Measurements from ENCODE around the gene SHLD1.
A peak's percentile ranks its signal among the peaks of the same experiment; 100 is the strongest.
"Not testable (repeated sequence)": the region's sequence is repeated elsewhere in the genome, so short reads cannot be mapped to it uniquely, and the experiment has no call there.

Gene SHLD1, protein sequence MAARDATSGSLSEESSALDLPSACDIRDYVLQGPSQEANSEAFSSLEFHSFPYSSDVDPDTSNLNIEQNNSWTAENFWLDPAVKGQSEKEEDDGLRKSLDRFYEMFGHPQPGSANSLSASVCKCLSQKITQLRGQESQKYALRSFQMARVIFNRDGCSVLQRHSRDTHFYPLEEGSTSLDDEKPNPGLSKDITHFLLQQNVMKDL

DNA sequence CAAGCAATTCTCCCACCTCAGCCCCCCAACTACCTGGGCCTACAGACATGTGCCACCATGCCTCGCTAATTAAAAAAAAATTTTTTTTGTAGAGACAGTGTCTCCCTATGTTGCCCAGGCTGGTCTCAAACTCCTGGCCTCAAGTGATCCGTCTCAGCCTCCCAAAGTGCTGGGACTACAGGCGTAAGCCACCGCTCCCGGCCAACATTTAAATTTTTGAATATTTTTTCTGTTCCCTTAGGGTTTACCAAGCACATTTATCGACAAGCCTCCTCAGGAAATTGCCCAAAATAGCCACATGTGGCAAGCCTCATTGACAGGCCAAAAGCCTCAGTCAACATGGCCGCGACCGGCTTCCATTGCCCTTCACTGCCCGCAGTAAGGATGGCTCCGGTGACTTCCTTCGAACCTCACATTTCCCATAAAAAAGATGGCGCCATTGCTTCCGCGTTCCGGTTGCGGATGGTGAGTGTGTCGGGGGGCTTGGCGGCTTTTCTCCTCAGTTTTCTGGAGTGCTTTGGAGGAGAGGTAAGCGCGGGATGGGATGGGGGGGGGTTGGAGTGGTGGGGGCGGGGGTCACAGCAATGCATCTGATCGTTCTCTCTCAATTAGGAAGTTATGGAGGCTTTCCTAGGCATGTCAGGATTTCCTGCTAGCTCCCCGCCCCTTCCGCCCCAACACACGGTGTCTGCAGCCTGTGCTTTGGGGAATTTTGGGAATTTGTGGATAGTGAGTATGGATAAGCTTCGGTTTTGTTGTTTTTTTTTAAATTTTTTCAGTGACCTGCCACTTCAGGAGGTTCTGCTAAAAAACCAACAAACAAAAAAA is at the start of gene SHLD1:
Gene SHLD1 (plus strand): TSS at position 450 of the 828 bp plus-strand sequence. CDS start 22,465 bp downstream, outside the sequence.
- peak; percentile 88 for DNase-seq

DNA sequence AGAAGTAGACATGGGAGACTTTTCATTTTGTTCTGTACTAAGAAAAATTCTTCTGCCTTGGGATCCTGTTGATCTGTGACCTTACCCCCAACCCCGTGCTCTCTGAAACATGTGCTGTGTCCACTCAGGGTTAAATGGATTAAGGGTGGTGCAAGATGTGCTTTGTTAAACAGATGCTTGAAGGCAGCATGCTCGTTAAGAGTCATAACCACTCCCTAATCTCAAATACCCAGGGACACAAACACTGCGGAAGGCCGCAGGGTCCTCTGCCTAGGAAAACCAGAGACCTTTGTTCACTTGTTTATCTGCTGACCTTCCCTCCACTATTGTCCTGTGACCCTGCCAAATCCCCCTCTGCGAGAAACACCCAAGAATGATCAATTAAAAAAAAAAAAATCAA is 47.9 kb upstream of the SHLD1 start:
- not testable (repeated sequence) for DNase-seq

DNA sequence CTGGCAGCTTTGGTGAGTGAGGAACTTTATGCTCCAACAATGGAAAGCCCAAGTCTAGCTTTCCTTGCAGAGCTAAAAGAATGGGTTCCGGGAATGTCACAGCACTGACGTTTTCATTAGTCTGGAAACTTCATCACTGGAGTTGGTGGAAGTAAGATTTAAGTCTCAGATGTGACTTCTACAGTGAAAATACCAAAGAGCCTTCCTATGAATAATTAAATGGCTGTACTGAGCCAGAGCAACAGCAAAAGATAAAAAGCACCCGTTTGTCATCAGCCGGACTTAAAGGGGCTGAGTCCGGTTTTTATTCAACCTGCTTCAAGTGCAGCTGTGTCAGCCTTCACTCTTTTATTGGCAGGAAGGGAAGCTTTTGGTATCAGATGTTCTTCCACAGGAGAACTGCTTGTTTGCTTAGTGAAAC is 46.5 kb upstream of the SHLD1 start:
- no peak for DNase-seq

DNA sequence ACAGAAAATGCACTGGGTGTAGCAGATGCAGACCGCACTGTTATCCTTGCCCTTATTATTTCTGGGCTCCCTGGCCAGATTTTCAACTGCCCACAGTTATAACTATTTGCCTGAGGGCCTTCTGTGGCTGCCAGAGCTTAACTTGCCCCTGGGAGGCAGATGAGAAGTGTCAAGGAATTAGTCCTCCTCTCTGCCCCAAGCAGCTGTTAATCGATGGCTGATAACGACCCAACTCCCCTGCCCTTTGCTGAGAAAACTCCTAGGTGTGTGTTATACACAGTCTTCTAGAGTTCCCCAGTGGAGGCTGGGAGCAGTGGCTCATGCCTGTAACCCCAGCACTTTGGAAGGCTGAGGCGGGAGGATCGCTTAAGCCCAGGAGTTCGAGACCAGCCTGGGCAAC is 44.4 kb upstream of the SHLD1 start:
- DNase-seq = no peak

DNA sequence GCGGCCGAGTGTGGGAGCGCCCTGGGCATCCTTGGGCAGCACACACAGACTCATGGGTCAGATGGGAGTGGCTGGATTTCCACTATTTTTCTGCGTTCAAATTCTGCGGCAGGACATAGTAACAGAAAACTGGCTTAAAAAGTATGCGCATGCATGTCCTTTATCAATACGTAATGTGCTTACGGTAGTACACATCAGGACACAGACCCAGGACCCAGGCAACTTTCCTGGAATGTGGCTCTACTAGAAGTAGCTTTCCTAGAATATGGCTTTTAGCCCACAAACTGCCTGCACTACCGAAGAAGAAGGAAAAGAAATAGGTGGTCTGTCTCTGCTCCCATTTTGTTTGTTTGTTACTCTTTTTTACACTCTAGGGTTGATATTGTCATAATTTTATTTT is 43.4 kb upstream of the SHLD1 start:
- DNase-seq = no peak

DNA sequence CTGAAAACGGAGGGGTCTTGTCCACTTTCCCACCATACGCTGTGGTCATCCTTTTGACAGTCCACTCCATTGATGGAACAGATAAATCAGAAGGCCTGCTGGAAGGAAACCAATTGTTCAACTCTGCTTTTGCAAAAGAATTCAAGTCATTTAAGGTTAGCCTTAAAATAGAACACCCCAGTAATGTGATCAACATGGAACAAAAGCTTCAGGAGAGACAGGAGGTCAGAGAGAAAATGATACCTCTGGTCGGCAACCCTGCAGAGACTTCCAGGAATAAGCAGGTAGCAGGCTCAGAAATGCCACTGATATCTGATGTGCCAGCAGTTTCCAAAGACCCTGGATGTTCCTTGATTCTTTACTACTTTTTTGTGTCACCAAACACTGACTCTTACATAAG is 39.6 kb upstream of the SHLD1 start:
- no peak for DNase-seq

DNA sequence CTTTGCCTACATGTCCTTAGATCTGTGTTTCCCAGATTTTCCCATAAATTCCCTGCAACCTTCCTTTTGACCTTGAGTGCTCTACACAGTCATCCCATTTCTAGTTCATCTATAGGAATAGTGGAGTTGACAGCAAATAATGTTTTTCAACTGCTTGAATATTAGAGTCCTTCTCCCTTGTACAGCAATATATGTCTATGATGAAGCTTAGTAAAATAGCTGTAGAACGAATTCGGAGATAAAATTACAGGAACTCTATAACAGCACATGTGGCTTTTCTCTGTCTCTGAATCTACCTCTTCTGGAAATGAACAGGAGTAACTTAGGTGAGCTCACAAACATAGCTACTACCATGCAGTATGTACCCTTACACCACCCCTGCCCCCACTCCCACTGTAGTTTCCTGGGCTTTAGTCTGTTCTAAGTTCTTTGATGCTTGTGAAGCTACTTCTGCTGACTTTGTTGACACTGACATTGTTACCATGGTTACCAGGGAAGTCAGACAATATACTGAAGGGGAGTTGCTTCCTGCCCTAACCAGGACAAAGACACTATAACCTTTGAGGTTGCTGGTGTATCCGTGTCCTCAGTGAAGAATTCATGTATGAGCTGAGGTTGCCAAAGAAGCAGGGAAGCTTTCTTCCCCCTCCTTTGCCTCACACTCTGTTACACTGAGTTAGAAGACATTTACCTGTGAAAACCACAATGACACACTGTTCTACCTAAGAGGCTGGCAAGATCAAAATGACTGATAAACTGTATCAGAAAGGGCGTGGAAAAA is 35.8 kb upstream of the SHLD1 start:
- DNase-seq = peak; percentile 93

DNA sequence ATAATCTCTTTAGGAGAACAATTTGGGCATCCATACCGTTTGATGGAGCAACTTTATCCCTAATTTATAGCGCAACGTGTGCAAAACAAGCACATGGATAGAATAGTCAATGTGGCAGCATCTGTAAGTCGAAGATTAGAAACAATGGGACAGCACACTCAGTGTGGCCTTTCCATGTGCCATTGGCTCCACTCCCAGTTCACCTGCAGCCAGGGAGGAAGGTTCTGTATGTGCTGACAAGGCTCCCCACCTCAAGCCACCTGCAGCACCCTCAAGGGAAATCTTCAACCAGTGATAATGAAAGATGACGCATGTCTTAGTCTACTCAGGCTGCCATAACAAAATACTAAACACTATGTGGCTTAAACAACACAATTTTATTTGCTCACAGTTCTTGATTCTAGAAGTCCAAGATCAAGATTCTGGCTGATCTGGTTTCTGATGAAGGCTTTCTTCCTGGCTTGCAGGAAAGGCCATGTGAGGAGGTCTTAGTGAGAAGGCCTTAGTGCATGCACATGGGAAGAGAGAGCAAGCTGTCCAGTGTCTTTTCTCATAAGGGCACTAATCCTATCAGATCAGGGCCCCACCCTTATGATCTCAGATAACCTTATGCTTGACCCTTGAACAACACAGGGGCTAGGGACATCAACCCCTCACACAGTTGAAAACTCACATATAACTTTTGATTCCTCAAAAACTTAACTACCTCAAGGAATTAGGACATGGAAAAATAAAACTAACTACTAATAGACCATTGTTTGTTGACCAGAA is 34.9 kb upstream of the SHLD1 start:
- DNase-seq = no peak

DNA sequence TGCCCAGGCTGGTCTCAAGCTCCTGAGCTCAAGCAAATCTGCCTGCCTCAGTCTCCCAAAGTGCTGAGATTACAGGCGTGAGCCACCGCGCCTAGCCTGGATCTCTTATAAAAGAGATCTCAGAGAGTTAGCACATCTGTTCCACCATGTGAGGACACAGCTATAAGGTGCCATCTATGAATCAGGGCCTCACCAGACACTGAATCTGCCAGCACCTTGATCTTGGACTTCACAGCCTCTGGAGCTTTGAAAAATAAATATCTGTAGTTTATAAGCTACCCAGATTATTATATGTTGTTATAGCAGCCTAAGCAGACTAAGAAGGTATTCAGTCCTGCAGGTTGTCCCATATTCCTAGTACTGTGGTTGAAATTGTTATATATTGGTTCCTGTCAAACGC is 33.2 kb upstream of the SHLD1 start:
- no peak for DNase-seq

DNA sequence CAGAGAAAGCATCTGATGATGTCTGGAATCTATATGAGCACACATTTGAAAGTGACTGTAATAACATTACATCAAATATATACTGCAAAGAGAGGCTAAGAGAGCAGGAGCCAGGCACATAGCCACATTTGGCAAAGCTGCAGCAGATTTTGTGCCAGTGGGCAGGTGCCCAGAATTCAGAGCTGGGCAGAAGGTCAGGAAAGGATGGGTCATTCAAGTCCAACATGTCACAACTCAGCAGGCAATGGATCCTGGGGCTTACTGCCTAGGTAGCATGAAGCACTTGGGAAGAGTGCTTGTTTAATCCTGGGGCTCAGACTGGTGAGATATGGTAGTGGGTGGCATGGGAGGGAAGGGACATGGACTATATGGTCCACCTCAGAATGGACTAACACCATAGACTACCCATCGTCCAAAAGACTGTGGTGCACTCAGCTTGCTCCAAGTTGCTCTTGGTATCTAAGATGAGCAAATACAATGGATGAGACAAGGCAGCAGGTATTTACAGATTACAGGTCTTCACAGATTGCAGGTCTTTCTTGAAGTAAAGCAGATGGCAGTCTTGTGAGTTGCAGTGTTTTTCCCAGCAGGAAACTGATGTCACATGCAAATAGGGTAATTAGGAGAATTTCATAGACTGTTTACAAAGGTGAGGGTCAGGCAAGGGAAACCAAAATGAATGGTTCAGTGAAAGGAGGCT is 31.2 kb upstream of the SHLD1 start:
- no peak for DNase-seq

DNA sequence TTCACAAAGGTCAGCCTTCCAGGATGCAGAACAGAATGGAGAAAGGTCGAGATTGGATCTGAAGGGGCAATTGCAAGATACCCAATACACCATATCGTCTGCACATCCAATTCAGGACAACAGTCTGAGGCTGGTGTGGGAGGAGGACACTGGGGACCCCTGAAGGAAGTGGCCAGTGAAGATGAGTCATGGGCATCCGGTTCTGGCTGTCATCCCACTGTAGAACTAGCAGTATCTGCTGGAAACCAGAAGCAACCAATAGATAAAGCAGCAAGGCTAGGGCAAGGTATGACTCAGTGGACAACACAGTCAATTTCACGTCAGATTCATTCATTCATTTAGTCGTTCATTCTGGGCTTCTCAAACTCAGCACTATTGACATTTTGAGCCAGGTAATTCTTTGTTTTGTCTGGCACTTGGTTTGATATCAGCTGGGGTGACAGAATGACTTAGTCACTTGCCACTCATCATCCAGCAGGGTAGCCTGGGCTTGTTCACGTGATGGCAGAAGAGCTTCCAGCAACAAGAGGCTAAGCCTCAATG is 30.3 kb upstream of the SHLD1 start:
- no peak for DNase-seq

DNA sequence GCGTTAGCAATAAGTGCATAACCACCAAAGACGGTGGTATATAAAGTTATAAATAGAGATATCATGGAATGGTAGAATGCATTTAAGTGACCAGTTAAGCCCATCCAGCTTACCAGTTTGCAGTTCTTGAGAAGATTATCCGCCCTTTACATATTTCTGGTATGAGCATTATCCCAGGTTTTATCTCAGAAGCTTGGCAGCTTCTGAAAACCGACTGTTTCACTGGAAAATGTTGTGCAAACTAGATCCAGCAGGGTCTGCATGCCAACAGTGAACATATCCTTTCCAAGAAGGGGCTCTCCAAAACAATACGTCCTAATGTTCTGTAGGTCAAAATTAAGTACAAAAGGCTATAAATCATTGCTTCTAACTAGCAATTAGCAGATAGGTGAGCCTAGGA is 29.5 kb upstream of the SHLD1 start:
- no peak for DNase-seq

DNA sequence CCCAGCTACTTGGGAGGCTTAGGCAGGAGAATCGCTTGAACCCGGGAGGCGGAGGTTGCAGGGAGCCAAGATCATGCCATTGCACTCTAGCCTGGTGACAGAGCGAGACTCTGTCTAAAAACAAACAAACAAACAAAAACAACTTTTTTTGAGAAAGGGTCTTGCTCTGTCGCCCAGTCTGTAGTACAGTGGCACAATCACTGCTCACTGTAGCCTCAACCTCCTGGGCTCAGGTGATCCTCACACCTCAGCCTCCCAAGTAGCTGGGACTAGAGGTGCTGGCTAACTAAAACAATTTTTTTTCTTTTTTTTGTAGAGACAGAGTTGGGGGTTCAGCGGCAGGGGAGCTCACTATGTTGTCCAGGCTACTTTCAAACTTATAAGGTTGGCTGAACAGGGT is 28.8 kb upstream of the SHLD1 start:
- not testable (repeated sequence) for DNase-seq

DNA sequence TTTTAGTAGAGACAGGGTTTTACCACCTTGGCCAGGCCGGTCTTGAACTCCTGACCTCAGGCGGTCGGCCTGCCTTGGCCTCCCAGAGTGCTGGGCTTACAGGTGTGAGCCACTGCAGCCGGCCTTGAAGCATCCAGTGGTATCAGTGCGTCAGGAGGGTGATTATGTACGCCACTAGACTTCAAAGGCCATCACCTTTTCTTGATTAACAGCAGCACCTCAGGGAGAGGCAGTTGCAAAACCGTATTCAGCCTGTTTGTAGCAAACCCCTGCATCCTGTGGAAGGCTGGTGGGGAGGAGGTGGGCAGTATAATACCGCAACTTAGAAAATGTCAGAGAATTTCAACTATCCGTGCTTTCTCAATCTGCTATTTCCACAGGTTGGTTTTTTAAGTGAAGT is 27.3 kb upstream of the SHLD1 start:
- no peak for DNase-seq

DNA sequence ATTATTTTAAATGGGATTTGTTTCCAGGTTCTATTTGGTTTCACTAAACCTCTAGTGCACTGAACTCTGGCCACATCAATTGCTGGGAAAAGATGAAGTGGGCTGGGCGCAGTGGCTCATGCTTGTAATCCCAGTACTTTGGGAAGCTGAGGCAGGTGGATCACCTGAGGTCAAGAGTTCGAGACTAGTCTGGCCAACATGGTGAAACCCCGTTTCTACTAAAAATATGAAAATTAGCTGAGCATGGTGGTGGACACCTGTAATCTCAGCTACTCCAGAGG is 25.1 kb upstream of the SHLD1 start:
- not testable (repeated sequence) for DNase-seq

DNA sequence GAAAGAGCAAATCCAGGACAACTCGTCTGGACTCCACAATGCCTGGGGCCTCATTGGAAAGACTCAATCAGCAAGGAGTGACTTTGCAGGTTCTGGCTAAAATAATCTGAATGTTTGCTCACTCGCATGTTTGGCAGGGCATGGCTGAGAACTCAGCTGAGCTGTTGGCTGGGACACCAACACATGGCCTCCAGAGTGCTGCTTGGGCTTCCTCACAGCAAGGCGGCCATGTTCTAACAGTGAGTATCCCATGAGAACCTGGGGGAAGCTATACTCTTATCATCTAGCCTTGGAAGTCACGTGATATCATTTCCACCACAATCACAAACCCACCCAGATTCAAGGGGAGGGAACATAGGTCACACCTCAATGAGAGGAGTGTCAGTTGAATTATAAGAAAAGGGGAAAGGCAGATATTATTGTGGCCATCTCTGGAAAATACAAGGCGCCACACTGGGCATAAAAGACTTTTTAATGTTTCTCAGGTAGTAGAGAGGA is 23.1 kb upstream of the SHLD1 start:
- DNase-seq = no peak

DNA sequence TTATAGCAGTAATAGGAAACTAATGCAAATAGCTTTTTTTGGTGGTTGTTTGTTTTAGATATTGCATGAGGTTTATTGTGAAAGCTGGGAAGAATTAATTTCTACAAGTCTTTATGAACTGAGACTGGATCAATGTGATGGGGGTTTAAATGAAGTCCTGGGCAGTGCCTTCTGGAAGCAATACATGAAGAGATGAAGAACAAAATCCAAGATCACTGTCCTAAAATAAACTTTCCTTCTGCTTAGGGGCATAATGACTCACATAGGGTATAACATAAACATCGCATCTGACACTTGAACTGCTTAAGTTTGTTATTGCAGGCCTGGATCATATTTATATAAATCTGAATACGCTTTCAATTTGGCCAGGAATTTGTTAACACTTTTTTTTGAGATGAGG is 20.9 kb upstream of the SHLD1 start:
- DNase-seq = no peak

DNA sequence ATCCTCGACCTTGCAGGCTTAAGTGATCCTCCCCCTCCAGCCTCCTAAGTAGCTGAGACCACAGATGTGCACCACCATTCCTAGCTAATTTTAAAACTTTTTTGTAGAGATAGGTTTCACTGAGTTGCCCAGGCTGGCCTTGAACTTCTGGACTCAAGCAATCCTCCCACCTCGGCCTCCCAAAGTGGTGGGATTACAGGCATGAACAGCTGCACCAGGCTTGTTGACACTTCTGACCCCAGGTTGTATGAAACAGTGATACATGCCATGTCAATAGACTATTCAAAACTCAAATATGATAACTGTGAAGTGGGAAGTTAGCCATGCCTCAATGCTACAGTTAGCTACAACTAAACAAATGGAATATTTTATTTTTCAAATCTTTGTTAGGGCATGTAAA is 20.1 kb upstream of the SHLD1 start:
- DNase-seq = no peak

DNA sequence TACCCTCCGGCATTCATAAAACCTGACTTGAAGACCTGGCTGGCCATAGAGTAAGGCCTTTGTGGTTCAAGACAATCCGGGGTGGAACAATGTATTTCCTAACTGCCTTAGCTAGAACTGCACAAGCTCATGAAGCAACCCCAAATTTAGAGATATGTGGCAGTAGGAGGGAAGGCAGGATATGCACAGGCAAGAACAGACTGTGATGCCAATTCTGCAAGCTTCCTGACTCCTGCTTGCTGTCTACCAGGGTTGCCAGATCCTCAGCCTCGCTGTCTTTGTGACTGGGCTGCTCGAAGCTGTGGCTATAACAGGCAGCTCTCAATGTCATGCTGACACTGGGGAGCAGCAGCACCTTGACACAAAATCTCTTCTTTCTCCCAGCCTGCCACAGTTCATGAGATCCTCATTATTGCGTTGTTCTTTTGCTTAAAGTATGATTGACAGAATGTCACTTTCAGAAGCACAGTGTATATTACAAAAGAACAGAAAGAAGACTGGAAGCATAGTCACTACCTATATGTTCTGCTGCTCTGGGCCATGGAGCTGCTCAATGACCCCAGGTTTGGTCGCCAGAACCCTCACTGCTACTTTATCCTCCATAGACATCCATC is 18.3 kb upstream of the SHLD1 start:
- no peak for DNase-seq

DNA sequence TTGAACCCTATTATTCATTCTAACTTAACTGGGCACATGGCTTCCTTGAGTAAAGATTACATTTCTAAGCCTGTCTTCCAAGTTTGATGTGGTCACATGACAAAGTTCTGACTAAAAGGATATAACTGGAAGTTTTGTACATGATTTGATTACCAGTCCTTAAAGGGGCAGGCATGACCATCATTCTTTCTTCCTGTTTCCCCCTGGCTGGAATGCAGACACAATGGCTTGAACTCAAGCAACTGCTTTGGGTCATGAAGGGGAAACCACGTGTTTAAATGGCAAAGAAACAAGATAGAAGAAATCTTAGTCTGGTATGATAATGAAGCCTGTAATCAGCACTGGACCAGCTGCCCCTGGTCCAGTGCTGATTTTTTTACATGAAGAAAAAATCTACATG is 15.6 kb upstream of the SHLD1 start:
- no peak for DNase-seq

DNA sequence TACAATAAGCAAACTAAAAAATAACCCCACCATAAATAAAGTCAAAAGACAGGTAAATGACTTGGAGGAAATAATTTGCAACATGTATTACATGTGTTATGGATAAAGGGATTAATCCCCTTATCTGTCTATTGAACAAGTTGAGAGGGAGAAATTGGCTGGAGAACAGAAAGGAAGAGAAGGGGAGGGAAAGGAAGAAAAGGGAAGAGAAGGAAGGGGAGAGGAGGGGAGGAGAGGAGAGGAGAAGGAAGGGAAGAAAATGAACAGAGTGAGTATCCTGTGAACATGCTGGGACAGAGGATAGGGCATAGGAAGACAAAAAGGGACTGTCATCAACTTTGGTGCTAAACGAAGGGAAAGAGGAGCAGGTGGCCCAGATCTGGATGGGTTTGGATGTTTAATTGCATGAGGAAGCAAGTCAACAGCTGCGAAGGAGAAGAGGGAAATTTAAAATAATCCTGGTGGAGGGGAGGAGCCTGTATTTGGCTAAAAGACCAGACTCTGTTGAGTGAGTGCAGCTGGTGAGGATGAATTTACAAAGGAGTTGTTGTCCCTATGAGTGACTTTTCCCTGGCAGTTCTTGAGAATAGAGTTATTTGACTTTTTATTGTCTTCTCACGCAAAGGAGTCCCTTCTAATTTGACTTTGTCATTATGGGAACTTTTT is 14.2 kb upstream of the SHLD1 start:
- no peak for DNase-seq

Data from CD4-positive, alpha-beta T cell treated with Interleukin-12 subunit alpha and Interleukin-12 subunit beta, for 1 hour (primary cell).